GM11168 (cell line): ENCODE results near the gene CLTB.

Experiments
- in situ Hi-C: fragments of 300-500 bp; cut with MboI; formaldehyde crosslinking; loops from one replicate; pipeline ENCODE4 v1.12.0; 2022; ENCODE audit warnings: low sequenced_read_pairs; ENCODE audit not compliant: unreplicated experiment

The CLTB gene

GRCh38 chr5:176384366-176384930 is 31.9 kb downstream of the CLTB start:
- in situ Hi-C loops: no loop called here

DNA sequence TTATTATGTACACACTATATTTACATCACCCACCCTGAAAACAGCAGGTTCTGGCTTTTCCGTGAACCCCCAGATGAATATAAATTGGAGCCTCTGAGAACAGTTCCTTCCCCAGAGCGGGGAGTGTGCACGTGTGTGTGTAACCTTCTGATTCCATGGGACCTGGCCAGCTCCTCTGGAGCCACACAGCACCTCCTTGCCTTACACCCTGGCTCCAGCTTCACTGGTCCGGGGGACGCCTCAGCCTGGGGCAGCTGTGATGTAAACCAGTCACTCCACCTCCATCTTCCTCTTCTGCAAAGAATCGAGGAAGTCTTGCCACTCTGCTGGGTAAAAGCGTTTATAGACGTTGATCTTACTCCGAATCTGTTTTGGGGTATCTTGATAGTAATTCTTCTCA is 32.4 kb downstream of the CLTB start:
- in situ Hi-C loops: no loop called here

- in situ Hi-C loops: no loop called here
Observed at GRCh38 chr5:176383248-176383905, 33.0 kb downstream of the CLTB start.

DNA sequence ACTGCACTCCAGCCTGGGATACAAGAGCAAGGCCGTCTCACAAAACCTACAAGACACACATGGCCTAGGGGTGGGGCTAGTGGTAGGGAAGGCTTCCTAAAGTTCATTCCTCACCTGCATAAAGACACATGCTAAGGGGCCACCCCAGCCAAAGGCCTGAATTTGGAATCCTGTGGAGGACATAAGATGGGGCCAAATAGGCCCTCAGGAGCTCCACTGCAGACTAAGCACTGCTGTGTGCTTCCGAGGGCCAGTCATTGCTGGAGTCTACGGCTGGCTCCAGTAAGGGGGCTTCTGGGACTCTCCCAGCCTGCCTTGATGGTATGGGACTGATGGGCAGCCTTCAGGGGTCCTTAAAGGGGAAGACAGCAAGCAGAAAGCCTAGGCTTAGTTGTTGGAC is 33.6 kb downstream of the CLTB start:
- in situ Hi-C loops: no loop called here

DNA sequence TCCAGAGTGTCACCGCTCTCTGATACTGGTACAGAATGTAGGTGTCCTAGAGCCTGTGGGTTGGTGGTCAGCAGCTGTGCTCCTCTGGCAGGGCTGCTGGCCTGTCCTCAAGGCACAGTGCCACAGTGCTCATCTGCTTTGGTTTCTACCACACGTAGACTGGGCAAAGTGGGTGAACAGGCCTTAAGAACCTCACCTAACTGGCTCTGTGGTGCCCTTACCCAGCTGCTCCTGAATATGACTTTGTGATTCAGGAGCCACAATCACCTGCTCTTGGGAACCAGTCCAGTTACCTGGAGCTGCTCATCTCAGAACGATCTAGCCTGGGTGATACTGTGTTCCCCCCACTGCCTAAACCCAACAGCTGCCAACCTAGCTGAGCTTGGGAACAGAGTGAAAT is 34.4 kb downstream of the CLTB start:
- in situ Hi-C loops: no loop called here

- in situ Hi-C loops: no loop called here
Observed at GRCh38 chr5:176381423-176381822, 34.9 kb downstream of the CLTB start.

- in situ Hi-C loops: no loop called here
Observed at GRCh38 chr5:176379881-176380280, 36.5 kb downstream of the CLTB start.

GRCh38 chr5:176373100-176373818 is 43.1 kb downstream of the CLTB start:
- in situ Hi-C loops: no loop called here

DNA sequence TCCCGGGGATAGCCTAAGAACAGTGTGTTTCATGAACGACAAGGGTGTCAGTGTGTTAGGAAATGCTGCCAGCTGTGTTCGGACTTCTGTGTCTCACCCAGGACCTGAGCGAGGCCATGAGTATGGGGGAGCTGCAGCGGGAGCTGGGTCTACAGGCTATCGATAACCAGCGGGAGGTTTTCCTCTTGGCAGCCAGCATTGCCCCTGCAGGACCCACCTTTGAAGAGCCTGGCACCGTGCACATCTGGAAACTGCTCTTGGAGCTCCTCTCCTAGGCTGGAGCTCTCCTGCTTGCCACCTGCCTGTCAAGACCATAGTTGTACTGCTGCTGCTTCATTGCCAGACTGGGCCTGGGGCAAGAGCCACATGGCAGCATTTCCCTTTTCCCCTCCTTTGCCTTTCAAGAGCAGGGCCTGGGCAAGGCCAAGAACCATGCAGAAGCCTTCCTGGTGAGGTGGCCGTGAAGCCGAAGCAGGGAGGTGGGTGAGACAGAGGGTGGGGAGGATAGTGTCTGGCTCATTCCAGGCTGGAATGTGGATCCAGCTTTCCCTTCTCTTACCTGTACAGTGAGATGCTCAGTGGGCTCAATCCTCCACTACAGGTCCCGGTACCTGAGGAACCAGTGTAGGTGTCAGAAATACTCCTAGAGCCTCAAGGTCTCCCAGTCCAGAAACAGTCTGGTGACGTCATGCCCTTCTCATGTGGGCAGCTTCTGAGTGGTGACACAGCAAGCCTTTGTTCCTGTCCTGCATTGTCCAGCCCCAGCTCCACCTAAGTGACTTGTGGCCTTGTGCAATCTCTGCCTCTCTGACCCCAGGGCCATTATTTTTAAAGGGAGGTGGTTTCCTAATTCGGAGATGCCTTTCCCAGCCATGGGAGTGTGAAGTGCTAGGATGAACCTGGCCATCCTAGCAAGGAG is 44.5 kb downstream of the CLTB start:
- in situ Hi-C loops: no loop called here

DNA sequence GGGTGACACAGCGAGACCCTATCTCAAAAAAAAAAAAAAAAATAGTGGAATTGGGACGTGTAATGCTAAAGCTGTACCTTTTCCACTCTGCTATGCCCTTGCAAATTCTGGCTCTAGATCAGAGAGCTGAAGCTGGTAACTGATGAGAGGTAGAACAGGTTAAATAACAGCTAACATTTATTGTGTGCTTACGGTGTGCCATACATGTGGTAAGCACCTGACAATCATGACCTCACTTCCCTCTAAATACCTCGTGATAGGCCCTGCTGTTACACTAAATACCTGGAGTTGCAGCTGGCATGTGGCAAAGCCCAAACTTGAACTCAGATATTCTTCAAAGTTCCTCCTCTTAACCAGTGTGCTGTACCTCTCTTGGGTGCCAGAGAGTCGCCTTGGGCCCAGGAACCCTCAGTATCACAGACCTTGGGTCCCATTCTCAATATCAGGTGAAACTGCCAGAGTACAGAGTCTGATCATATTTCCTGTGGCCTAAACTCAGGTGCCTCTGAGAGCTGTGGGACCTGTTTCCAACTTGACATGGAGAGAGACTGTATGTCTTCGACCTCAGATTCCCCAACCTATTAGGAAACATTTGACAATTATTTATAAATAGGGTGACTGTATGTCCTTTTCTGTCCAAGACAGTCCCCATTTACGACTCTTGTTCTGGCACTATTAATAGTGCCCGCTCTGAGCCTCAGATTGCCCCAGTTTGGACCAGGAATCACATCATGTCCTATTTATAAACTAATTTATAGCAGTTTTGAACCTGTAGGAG is 46.2 kb downstream of the CLTB start:
- in situ Hi-C loops: no loop called here

DNA sequence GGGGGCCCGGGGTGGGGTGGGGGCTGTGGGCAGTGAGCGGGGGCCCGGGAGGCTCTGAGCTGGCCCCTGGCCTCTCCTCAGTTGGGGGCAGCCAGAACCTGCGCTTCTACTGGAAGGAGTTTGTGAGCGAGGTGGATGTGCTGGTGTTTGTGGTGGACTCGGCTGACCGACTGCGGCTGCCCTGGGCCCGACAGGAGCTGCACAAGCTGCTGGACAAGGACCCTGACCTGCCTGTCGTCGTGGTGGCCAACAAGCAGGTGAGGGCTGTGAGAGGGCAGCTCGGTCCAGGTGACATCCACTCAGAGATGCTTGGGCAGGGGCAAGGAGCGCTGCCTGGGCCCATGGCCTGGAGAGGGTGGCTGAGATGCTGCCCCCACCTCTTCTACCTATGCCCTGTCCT is 47.6 kb downstream of the CLTB start:
- in situ Hi-C loops: no loop called here

- in situ Hi-C loops: no loop called here
Observed at GRCh38 chr5:176366232-176366894, 50.0 kb downstream of the CLTB start.

GRCh38 chr5:176365351-176366231 is 50.7 kb downstream of the CLTB start, which contains the start of gene ARL10:
Gene ARL10 (plus strand): TSS chr5:176365487. CDS start chr5:176365564, 77 bp downstream.
- in situ Hi-C loops: no loop called here

- in situ Hi-C loops: no loop called here
Observed at GRCh38 chr5:176364765-176365350, 51.5 kb downstream of the CLTB start.

DNA sequence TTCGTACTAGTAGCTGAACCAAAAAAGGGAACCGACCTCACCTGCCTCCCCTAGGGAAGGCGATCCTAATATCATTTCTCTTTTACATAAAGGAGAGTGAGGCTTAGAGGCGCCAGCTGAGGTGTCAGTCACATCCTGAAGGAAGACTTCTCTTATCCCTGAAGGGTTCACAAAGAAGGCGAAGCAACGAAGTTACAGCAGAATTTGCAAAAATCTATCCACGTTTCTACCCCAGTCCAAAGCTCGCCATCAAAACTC is 54.2 kb downstream of the CLTB start:
- in situ Hi-C loops: no loop called here

DNA sequence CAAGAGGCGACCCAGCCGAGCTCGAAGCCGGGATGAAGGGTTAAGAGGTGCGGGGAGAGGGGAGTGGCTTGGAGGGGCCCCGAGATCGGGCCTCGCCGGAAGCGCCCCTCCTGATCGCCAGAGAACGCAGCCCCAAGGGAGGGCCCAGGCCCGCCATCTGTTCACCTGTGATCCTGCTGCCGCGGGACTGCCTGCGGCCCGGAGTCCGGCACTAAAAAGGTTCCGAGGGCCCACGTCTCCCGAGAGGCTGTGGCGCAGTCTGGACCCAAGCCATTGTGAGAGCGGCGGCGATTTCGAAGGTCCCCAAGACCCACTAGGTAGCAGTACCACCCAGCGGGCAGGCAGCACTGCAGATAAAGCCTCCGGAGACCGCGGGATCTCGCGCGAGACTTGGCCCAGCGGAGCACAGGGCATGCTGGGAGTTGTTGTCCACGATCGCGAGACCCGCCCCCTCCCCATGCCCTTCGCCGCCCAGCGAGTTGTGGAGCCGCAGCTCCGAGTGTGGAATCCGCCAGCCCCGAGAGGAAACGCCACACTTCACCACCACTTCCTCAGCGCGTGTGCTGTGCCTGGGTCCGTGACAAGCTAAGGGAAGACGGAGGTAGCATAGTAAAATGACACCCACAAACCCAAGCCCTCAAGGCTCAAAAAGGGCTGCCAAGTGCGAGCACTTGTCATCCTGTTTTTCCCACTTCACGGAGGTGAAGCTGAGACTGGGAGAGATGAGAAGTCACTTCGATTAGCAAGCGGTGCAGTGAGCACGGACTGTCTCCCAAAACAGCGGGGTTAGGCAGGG is 54.7 kb downstream of the CLTB start, which contains the start of gene KIAA1191:
KIAA1191 (minus strand) TSS at position 328 of the 796 bp plus-strand sequence. CDS start 2,256 bp downstream, outside the sequence.
- in situ Hi-C loops: no loop called here

GRCh38 chr5:176360894-176361436 is 55.4 kb downstream of the CLTB start:
- in situ Hi-C loops: no loop called here
